ENCODE results near the gene HSBP1L1.

Gene HSBP1L1

DNA sequence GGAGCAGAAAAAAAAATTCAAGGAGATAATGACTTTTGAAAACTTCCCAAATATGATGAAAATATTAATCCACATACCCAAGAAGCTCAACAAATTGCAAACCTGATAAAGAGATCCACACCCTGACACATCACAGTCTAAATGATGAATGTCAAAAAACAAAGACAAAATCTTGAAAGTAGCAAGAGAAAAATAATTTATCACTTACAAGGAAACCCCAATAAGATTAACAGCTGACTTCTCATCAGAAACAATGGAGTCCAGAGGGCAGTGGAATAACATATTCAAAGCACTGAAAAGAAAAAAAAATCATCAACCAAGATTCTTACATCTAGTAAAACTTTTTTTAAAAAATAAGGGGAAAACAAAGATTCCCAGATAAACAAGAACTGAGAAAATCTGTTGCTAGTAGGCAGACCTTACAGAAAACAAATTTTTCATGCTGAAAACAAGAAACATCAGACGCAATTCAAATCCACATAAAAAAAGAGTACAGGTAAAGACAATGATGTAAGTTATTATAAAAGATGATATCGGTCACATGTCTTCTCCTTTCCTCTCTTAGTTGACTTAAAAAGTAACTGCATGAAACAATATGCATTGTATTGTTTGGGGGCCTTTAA is 34.3 kb upstream of the HSBP1L1 start:
- DNase-seq: no peak

DNA sequence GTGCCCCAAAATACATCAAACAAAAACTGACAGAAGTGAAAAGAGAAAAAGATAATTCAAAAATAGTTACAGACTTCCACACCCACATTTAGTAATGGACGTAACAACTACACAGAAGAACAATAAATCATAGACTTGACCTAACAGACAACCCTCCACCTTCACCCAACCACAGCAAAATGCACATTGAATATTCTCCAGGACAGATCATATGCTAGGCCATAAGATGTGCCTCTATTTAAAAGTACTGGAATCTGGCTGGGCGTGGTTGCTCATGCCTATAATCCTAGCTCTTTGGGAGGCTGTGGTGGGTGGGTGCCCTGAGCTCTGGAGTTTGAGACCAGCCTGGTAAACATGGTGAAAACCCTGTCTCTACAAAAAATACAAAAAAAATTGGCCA is 33.0 kb upstream of the HSBP1L1 start:
- DNase-seq: peak; percentile 19

DNA sequence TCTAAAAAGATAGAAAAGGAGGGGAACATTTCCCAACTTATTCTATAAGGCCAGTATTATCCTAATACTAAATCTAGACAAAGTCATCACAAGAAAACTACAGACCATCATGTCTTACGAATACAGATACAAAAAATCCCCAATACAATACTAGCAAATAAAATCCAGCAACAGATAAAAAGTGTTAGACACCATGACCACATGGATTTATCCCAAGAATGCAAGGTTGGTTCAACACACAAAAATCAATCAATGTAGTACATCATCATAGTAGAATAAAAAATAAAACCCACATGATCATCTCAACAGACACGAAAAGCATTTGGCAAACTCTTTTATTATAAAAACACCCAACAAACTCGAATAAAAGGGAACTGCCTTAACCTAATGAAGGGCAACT is 31.5 kb upstream of the HSBP1L1 start:
- no peak for DNase-seq

DNA sequence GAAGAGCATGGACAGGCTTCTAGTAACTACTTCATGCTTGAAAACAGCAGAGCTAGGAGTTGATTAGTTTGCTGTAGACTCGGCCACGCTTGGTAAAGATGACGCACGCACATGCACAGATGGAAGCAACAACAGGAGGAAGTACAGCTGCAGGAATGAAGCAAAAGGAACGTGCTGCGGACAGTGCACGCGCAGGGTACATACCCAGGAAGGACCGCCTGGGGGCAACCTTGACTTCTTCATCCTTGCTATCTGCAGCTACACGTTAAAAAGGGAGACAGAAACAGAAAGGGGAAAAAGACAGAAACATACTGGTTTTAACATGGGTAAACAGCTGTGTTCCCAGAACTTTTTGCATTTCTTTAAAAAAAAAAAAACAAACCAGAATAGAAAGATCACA is 30.7 kb upstream of the HSBP1L1 start:
- DNase-seq: peak; percentile 71

DNA sequence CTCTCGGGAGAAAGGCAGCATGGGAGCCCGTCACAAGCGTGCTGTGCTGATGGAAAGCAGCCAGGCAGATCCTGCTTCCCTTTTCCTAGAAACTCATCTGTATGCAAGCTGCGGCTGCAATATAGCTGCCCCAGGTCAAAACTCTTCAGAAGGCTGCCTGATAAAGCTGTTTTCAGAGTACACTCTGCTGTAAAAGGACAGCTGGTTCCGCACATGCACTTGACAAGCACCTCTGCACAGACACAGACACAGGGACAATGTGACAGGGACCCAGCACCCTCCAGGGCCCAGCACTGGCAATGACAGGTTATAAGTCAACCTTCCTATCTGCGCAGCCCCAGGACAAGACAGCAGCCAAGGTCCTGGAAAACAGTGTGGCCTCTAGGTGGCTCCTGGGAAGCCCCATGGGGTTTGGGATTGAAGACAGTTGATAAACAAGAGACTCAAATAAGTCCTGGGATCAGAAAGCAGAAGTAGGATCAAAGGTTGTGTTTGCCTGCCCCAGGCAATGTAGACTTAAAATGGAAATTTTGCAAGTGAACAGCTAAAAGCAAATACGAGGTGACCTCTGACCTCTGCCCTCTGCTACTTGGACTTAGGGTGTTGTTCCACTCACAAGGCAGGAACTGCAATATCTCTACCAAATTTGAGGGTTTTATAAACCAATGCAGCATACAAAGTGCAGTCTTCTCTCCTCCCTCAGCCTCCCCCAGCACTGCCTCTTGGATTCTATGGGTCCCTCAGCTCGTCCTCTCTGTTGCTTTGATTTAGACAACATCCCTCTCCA is 29.9 kb upstream of the HSBP1L1 start:
- DNase-seq: peak; percentile 56

DNA sequence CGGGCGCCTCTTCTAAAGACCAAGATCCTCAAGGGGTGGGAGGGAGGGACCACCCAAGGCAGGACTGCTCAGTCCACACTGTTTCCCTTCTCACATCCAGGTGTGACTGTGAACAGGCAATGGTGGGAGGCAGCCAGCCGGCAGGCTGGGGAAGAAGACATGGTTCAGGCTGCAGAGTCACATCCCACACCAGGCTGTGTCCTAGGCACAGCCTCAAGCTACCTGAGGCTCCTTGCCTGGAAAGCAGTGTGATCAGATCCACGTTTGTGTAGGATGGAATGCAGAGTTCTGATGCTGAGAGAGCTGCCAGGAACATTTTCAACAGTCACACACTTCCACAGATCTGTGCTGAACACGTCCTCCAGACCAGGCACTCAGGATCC is 29.4 kb upstream of the HSBP1L1 start:
- peak; percentile 22 for DNase-seq

DNA sequence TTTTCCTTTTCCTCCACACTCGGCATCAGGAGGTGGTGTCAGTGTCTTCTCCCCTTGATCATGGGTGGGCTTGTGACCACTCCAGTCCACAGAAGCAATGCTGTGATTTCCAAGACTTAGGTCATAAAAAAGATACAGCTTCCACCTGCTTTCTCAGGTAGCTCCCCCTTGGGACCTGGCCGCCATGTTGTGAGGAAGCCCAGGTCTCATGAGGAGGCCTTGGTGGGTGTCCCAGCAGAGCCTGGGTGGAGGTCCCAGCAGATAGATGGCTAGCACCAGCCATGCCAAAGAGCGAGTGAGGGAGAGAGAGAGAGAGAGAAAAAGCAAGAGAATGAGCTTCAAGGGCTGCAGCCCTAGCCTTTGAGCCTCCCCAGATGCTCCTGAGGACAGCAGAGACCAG is 28.9 kb upstream of the HSBP1L1 start:
- peak; percentile 22 for DNase-seq

DNA sequence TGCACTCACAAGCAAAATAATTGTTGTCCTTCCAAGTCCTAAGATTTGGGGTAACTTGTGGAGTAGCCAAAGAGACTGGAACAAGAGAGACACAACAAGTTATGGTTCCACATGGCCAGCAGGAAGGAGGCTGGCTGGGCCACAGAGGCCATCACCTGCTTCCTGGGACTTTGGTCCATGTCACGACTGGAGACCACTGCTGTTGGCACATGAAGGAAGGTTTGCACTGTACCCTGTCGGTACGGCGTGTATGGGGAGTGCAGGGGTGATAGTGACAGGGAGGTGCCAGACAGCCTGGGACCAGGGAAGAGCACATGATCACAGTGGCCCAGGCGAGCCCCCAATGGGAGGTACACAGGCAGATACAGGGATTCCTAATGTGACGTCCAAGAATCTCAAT is 28.5 kb upstream of the HSBP1L1 start:
- DNase-seq: peak; percentile 19

DNA sequence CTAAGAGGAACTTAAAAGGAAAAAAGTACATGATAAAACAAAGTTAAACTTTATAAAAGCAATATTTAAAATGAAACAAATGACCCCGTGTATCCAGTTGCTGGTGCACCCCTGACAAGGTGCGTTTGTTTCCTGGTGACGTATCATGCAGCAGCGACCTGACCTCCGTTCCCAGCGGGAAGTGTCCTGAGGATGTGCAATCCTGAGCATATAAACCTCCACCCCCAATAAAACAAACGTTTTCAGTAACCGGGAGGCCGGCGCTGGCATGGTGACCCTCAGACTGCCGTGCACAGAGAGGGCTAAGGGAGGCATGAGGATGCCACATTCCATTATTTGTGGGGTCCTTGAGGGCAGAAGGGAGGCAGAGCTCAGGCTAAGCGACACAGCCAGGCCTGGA is 27.8 kb upstream of the HSBP1L1 start:
- peak; percentile 34 for DNase-seq

DNA sequence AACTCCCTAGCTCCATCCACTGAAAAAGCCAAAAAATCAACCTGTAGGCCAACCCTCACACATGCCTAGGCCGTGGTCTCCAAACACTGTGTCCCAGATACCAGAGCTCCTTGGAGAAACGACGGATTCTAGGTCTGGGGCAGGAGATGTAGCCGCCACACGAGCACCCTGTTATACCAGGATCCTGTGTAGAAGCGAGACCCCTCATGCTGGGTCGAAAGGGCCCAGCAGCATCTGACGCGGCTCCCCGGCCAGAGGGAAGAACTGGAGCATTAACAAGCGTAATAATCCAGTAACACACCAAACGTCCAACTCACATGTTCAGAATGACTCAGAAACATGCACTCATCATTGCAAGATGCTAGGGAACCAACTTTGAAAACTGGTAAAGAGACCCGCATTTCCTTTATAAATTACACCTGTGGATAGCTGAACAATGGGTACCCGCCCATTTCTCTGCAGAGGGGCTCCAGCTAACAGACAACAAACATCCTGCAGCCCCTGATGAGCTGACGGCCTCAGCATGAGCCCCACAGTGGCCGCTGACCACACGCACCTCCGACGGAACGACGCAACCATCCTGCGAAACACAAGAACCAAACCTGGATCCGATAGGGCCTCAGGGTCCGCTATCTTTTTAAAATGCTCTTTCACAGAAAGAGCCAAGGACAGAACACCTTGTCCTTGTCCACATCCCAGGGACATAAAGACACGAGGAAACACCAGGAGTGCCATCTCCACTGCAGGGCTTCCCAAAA is 27.2 kb upstream of the HSBP1L1 start:
- peak; percentile 36 for DNase-seq

DNA sequence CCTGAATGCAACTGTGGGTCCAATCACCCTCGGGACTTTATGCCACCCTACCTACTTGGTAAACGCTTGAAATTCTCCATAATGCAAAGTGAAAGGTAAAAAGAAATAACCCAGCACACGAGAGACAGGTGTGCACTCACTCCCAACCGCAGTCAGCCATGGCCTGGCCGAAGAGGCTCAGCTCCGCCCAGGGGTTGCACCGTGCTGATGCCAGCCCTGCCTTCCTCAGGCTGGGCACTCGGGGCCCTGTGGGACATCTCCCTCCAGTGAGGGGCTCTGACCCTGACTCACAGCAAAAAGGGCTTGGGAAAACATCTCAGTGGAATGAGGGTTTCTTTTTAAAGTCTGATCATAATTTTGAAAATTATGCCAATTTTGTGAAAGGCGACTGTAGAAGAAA is 26.2 kb upstream of the HSBP1L1 start:
- peak; percentile 20 for DNase-seq

DNA sequence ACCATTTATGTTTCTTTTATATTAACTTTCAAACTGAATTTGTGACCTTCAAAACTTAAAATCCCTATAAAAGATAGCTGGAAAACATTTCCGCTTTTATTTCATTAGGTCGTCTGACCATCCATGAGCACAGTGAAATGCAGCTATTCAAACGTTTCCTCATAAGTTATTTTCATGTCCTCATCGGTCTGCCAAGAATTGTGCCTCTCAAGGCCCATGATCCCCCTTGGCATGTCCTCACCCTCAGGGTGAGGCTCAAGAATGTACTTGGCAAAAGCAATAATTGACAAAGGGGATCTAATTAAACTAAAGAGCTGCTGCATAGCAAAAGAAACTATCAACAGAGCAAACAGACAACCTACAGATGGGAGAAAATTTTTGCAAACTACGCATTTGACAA is 25.3 kb upstream of the HSBP1L1 start:
- DNase-seq: no peak

DNA sequence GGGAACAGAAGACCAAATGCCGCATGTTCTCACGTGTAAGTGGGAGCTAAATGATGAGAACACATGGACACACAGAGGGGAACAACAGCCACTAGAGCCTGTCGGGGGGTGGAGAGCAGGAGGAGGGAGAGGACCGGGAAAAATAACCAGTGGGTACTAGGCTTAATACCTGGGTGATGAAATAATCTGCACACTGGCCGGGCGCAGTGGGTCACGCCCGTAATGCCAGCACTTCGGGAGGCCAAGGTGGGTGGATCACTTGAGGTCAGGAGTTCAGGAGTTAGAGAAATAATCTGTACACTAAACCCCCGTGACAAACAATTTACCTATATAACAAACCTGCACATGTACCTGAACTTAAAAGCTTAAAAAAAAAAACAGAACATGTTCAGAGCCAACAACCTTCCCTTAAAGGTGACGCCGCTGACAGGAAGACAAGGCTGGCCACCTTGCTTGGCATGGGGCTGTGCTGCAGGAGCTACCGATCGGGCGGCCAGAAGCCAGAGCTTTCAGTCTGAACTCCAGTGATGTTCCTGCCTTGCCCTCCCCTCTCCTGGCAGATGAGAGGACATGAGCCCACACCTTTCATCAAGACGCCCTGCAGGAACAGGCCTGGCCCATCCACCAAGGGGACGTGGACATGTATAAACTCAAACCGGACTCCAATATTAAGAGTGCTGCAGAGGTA is 24.2 kb upstream of the HSBP1L1 start:
- DNase-seq: peak; percentile 19

DNA sequence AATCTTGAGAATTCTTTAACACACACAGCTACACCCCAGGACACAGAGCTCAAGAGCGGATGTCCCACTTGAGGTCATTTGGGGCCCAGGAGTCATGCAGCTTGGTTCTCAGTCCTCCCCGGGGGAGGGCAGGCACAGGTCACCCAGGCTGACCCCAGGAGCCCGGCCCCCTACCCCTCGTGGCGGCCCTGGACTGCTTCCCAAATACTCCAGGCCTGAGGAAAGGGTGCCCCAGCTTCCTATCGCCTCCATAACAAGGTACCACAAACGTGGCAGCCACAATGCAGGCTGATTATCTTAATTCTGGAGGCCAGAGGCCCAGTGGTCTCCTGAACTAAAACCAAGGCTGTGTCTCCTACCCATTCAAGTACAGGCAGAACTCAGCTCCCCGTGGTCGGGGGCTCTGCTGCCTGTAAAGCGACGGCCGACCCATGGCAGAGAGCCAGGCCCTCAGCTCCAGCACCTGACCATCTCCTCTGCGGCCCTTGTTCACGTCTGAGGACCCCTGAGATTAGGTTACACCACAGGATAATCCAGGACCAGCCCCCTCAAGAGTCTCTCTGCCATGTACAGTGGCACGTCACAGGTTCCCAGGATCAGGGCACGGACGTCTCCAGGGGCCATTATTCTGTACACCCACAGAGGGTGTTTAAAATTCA is 23.5 kb upstream of the HSBP1L1 start:
- peak; percentile 43 for DNase-seq

DNA sequence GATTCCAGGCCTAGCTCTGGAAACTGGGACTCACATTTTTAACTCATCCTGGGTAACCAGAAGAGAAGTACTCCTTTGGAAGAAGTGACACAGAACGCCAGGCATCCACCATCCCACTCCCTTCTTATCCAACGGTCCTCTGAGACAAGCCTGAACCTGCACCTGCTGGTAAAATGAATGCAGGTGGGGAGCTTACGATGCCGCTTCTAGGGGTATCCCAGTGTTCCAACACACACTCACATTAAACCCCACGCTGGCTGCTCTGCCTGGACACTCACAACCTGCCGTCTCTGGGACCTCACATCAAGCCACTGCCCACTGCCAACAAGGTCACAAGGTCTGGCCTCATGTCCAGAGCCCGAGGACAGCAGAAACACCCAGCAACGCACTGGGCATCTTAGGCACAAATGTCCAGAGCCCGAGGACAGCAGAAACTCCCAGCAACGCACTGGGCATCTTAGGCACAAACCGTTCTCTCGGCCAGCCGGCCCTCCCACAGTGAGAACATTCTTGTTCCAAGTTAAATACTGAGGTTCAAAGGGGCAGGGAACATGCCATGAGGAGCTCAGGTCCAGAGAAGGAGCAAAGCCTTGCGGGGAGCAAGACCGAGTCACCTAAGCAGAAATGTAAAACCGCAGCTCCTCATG is 22.8 kb upstream of the HSBP1L1 start:
- DNase-seq: peak; percentile 39

DNA sequence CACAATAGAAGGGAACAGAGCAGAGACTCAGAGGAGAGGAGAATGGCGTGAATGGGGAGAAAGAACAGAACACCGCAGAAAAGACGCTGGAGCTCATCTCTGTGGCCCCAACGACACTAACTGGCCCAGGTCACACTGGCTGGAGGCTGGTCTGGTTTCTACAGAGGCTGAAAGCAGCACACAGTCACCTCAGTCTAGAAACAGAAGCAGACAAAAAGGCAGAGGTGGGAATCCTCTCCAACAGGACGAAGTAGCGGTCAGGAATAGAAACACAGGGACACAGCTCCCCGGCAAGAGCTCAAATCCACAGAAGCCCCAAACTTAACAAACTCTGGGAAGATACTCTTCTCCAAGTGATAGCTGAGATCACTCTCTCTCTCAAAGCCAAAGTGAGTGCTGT is 22.2 kb upstream of the HSBP1L1 start:
- no peak for DNase-seq

DNA sequence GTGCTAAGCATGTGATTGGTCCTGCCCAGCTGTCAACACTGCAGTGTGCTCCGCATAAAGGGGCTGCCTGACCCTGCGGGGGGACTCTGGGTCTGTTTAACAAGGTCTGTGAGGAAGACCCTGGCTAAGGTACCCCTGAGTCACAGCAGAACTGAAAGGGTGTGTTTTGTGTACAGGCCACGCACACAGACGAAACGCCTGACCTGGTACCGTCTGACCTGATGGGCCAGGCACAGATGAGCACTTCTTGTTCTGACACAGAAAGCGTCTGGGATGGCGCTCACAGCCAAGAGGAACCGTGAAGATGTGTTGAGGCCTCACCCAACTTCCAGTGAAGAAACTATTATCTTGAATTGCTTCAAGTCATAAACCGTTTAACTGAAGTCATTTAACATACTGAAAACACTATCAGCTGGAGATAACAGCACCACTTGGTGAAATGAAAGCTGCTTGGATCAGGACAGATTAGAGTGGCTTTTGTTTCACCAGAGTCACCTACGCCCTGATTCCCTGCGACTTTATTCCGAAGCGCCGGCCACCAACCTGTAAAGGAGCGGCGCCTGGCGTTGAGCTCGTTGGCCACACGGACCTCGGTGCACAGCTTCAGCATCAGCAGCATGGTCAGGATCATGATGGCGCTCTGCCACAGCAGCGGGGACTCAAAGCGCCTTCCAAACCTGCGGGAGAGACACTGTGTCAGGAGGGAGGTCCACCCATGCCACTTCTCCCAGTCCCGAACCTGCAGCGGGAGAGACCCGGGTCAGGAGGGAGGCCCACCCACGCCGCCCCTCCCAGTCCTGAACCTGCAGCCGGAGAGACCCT is 21.4 kb upstream of the HSBP1L1 start:
- peak; percentile 41 for DNase-seq

DNA sequence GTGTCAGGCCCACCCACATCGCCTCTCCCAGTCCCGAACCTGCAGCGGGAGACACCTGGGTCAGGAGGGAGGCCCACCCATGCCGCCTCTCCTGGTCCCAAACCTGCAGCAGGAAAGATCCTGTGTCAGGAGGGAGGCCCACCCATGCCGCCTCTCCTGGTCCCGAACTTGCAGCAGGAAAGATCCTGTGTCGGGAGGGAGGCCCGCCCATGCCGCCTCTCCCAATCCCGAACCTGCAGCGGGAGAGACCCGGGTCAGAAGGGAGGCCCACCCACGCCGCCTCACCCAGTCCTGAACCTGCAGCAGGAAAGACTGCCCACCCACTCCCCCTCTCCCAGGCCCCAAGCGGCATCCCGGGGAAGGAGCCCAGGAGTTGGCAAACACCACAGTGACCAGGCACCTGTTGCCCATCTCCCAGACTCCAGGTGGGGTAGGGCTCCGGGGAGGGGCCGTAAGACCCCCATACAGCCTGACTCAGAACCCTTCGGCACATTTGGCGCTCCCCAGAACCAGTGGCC is 20.8 kb upstream of the HSBP1L1 start:
- peak; percentile 49 for DNase-seq

DNA sequence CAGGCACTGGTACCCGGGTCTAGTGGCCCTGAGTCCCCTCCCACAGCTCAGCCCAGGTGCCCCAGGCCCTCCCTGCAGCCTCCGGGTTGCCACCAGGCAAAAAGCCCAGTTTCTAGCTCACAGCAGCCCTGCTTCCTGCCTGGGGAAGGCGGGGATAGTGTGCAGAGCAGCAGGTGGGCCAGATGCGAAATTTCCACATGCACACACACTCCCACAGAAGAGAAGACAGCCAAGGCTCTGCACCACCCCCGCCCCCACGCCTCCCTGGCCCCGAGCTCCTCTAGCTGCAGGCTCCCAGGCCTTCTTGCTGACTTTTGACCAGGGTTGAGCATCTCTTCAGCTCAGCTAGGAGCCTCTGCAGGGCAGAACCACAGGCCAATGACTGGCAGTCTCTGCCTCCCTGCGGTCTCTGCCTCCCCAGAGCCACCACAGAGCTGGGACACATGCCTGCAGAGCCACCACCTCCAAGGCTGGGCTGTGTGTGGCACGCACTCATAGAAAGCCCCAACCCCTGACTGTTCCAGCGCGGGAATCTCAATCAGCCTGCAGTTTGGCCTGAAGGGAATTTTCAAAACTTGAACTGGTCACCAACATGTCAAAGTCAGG is 20.2 kb upstream of the HSBP1L1 start:
- DNase-seq: peak; percentile 47

DNA sequence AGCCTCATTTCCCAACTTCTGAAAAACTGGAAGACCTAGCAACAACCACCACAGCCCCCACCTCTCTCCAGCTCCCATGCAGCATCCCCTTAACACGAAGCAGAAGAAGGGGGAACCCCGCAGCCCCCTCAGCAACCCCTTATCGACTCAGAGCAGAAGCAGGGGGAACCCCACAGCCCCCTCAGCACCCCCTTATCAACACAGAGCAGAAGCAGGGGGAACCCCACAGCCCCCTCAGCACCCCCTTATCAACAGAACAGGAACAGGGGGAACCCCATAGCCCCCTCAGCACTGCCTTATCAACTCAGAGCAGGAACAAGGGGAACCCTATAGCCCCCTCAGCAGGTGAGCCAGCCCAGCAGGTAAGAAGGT is 19.7 kb upstream of the HSBP1L1 start:
- DNase-seq: no peak
